ENCODE data around the gene PMVK. TPM values are rescaled to one million over a fixed set of nuclear protein-coding genes. Genes with fewer than 3 reads are reported as not detected.

Gene PMVK
- total RNA-seq, 1 experiment from 2014 or later: 42.2 TPM

GRCh38 chr1:154969246-154969645 lies 32.7 kb upstream of the PMVK start:
- CTCF ChIA-PET: interaction anchor here (0.6 kb wide), 1 partner anchor 91 kb away, joined by 11 read pairs; no protein-coding TSS in a partner anchor
- intact Hi-C loops (cut with micrococcal nuclease; ENCODE audit: unreplicated experiment): no loop called here
- H3K36me3 ChIP-seq (ENCODE audit: control insufficient read depth, insufficient read depth, low read length): peaks cover 6% of the 10 kb centered on the region

GRCh38 chr1:154968731-154969130 lies 32.2 kb upstream of the PMVK start:
- no TSS peak for BruUV-seq (replicated peaks)
- peak overlapping the region; percentile 98 for H3K27ac ChIP-seq (ENCODE audit: low read length)

More at GRCh38 chr1:154969246-154969645, 32.7 kb upstream of the PMVK start:
- H3K27ac ChIP-seq (ENCODE audit: low read length): peak overlapping the region; percentile 98
- TF ChIP-seq SIN3A (IDR thresholded peaks at IDR 0.05; ENCODE audit: borderline replicate concordance, insufficient read depth, low read depth, low read length): no peak
- TF ChIP-seq TCF7L2 (IDR thresholded peaks at IDR 0.05; ENCODE audit: low read depth, low read length): no peak
- TF ChIP-seq REST (IDR thresholded peaks at IDR 0.05; ENCODE audit: insufficient read depth in 1 of 2, low read depth in 2 of 2, low read length in 1 of 2): no peak
- TF ChIP-seq POLR2AphosphoS5 (IDR thresholded peaks at IDR 0.05; ENCODE audit: low read depth, low read length): no peak
- POLR2A ChIA-PET: no interaction called here
- no TSS peak for BruUV-seq (replicated peaks)
- no peak for ATAC-seq
- in situ Hi-C loops (cut with HindIII; ENCODE audit: low pct_unique_long_range_greater_than_20kb, low sequenced_read_pairs): no loop called here
- no peaks in the 10 kb centered on the region for H3K9me3 ChIP-seq (ENCODE audit: control insufficient read depth, insufficient read depth, low read depth, low read length)
- no peaks in the 10 kb centered on the region for H3K27me3 ChIP-seq (ENCODE audit: control insufficient read depth, insufficient read depth, low read length)
- H3K4me3 ChIP-seq (ENCODE audit: low read depth in 2 of 2, low read length in 2 of 2): peak overlapping the region; percentile 77 to 88
- peaks cover 43% of the 10 kb centered on the region for H3K4me1 ChIP-seq (ENCODE audit: control insufficient read depth, insufficient read depth, low read length)
- no peak for DNase-seq (ENCODE audit: low read depth, low spot score)

More at GRCh38 chr1:154968731-154969130, 32.2 kb upstream of the PMVK start:
- Histone ChIP-seq H3K4me1 (ENCODE audit: control insufficient read depth, insufficient read depth, low read length) (peaks cover 45% of the 10 kb centered on the region), H3K36me3 (ENCODE audit: control insufficient read depth, insufficient read depth, low read length) (peaks cover 9% of the 10 kb centered on the region), H3K9me3 (ENCODE audit: control insufficient read depth, insufficient read depth, low read depth, low read length) (no peaks in the 10 kb centered on the region), H3K27me3 (ENCODE audit: control insufficient read depth, insufficient read depth, low read length) (no peaks in the 10 kb centered on the region), H3K4me3 (ENCODE audit: low read depth in 2 of 2, low read length in 2 of 2) (peak overlapping the region; percentile 77 to 88)
- POLR2A ChIA-PET: no interaction called here
- DNase-seq (ENCODE audit: low read depth, low spot score) (no peak), ATAC-seq (no peak)
- CTCF ChIA-PET: no interaction called here
- in situ Hi-C loops (cut with HindIII; ENCODE audit: low pct_unique_long_range_greater_than_20kb, low sequenced_read_pairs) (no loop called here), intact Hi-C loops (cut with micrococcal nuclease; ENCODE audit: unreplicated experiment) (no loop called here)
- TF ChIP-seq POLR2AphosphoS5 (IDR thresholded peaks at IDR 0.05; ENCODE audit: low read depth, low read length): no peak
- no peak for TF ChIP-seq SIN3A (IDR thresholded peaks at IDR 0.05; ENCODE audit: borderline replicate concordance, insufficient read depth, low read depth, low read length)
- no peak for TF ChIP-seq TCF7L2 (IDR thresholded peaks at IDR 0.05; ENCODE audit: low read depth, low read length)
- TF ChIP-seq REST (IDR thresholded peaks at IDR 0.05; ENCODE audit: insufficient read depth in 1 of 2, low read depth in 2 of 2, low read length in 1 of 2): no peak
- TF ChIP-seq CTCF (IDR thresholded peaks at IDR 0.05): no peak
